GM12892 (cell line): ENCODE results near the gene LCE5A.

Experiments used
- POLR2A ChIP-seq: IDR thresholded peaks from 2 replicates; pipeline ENCODE4 v1.6.1; 2011; ENCODE audit warnings: low read depth, low read length, control low read depth
- POLR2AphosphoS5 ChIP-seq: IDR thresholded peaks from 2 replicates; pipeline ENCODE4 v1.6.1; 2011; ENCODE audit warnings: low read depth, low read length, control low read depth
- TAF1 ChIP-seq: IDR thresholded peaks from 2 replicates; pipeline ENCODE4 v1.6.1; 2011; ENCODE audit warnings: low read depth, mild to moderate bottlenecking, control low read depth, low read length, borderline replicate concordance

- no peak for TF ChIP-seq TAF1
- no peak for TF ChIP-seq POLR2AphosphoS5
- no peak for TF ChIP-seq POLR2A
These were observed 4.3 kb downstream of the LCE5A start for GRCh38 chr1:152514715-152515433.
